Memory B cell (primary cell): ENCODE results near the gene UGT1A10.
A peak's percentile ranks its signal among the peaks of the same experiment; 100 is the strongest.
"Not testable (repeated sequence)": the region's sequence is repeated elsewhere in the genome, so short reads cannot be mapped to it uniquely, and the experiment has no call there.

Source experiments
- ATAC-seq: fragments of 150-1000 bp; cut with Tn5 transposase; 2 replicates; pipeline ENCODE4 v1.10.0; 2021; ENCODE audit warnings: low read depth, mild to moderate bottlenecking, moderate library complexity
- DNase-seq, 2 donors: peaks; one replicate each; pipeline ENCODE4 v3.0.0; 2022; ENCODE audit warnings: low spot score in 2 of 2
- H3K27ac Mint-ChIP-seq: one replicate; pipeline ENCODE4 v1.8.0; 2022; ENCODE audit warnings: mild to moderate bottlenecking, moderate library complexity, mixed read lengths
- H3K27me3 Mint-ChIP-seq: one replicate; pipeline ENCODE4 v1.8.0; 2022; ENCODE audit warnings: mixed read lengths
- H3K36me3 Mint-ChIP-seq: one replicate; pipeline ENCODE4 v1.8.0; 2022; ENCODE audit warnings: mild to moderate bottlenecking, mixed read lengths
- H3K4me1 Mint-ChIP-seq: one replicate; pipeline ENCODE4 v1.8.0; 2022; ENCODE audit warnings: mixed read lengths
- H3K4me3 Mint-ChIP-seq: one replicate; pipeline ENCODE4 v1.8.0; 2022; ENCODE audit warnings: mild to moderate bottlenecking, moderate library complexity, mixed read lengths
- H3K9me3 Mint-ChIP-seq: one replicate; pipeline ENCODE4 v1.8.0; 2022; ENCODE audit warnings: mixed read lengths

The UGT1A10 gene

DNA sequence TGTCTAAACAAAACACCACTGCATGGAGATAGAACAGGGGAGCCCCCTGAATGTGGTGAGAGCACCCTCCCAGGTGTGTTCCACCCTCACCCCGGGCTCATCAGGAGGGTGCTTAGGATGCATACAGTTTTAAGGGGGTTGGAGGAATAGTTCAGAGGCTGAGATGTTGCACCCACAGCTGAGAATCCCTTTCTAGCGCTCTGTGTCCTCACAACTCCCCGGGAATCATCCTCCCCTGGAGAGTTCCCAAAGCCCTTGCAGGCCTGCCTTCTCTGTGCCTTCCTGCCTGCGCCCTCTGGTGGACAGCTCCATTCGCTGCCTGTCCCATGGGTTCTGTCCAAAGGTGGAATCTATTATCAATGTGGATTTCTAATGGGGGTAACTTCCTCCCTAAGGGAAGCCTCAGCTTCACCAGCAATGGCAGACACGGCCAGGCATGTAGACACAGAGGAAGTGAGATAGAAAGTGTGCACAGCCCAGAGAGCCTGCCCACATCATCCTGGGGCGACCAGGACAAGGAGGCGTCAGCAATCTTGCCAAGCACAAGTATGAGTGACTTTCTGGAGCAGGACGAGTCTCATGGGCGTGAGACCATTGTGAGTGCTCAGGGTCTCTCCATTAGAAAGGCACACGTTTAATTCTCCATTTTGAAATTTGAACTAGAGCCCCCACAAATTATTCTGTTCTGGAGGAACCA, 75.2 kb downstream of the UGT1A10 start:
- peaks cover 16% of the 10 kb centered on the region for H3K27me3 Mint-ChIP-seq
- no peak overlapping the region for H3K27ac Mint-ChIP-seq
- no peaks in the 10 kb centered on the region for H3K9me3 Mint-ChIP-seq
- peak; percentile 76 for ATAC-seq
- H3K36me3 Mint-ChIP-seq: no peaks in the 10 kb centered on the region
- H3K4me1 Mint-ChIP-seq: peaks cover 6% of the 10 kb centered on the region
- DNase-seq: peak; percentile 64 to 71
- no peak overlapping the region for H3K4me3 Mint-ChIP-seq

DNA sequence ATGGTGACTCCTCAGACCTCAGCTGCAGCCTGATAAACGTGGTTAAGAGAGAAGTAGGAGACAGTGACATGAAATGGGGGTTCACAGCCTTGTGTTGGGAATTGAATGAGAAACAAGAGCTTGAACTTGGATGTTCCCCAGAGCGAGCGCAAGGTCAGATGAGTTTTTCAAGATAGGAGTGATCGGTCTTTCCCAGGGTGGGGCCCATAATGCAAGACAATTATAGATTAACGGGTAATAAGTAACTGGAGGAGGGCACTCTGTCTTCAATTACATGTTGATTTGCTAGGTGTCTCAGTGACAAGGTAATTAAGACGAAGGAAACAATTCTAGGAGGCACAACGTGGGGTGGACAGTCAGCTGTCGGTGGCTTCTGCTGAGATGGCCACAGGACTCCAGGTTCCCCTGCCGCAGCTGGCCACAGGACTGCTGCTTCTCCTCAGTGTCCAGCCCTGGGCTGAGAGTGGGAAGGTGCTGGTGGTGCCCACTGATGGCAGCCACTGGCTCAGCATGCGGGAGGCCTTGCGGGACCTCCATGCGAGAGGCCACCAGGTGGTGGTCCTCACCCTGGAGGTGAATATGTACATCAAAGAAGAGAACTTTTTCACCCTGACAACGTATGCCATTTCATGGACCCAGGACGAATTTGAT, 76.5 kb downstream of the UGT1A10 start, which contains the start of gene UGT1A5:
Gene UGT1A5 (plus strand): TSS at position 297 of the 651 bp plus-strand sequence. CDS start 85 bp downstream, at position 382.
- DNase-seq: no peak
- H3K27me3 Mint-ChIP-seq: peaks cover 14% of the 10 kb centered on the region

DNA sequence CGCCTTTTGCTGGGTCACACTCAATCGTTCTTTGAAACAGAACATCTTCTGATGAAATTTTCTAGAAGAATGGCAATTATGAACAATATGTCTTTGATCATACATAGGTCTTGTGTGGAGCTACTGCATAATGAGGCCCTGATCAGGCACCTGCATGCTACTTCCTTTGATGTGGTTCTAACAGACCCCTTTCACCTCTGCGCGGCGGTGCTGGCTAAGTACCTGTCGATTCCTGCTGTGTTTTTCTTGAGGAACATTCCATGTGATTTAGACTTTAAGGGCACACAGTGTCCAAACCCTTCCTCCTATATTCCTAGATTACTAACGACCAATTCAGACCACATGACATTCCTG, 77.0 kb downstream of the UGT1A10 start:
- ATAC-seq (no peak), DNase-seq (no peak)
- Mint-ChIP-seq H3K4me1 (peaks cover 6% of the 10 kb centered on the region), H3K36me3 (no peaks in the 10 kb centered on the region), H3K27ac (no peak overlapping the region), H3K4me3 (no peak overlapping the region), H3K9me3 (no peaks in the 10 kb centered on the region), H3K27me3 (peaks cover 16% of the 10 kb centered on the region)

More for the DNA sequence above, 76.5 kb downstream of the UGT1A10 start, which contains the start of gene UGT1A5:
- H3K27ac Mint-ChIP-seq: no peak within 1 kb of the TSS
- no peaks in the 10 kb centered on the region for H3K36me3 Mint-ChIP-seq
- H3K4me1 Mint-ChIP-seq: peaks cover 6% of the 10 kb centered on the region
- no peak within 1 kb of the TSS for H3K4me3 Mint-ChIP-seq
- ATAC-seq: no peak
- H3K9me3 Mint-ChIP-seq: no peaks in the 10 kb centered on the region

DNA sequence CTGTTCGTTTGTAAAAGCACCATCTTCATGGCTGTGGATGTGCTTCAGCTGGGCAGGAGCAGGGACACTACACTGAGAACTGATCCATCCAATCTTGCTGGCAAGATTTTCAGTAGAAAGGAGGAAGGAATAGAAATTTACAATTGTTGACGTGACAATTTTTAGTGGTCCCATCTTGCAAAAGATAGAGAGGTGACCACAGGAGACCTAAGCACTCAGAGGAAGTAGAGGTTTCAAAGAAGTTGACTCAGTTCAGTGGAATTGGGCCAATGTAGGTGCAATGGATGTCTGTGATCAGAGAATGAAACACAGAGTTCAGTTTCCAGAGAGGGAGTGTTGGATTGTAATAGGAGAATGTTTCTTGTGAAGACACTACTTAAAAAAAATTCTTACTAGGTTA, 77.9 kb downstream of the UGT1A10 start:
- H3K36me3 Mint-ChIP-seq: no peaks in the 10 kb centered on the region
- peaks cover 16% of the 10 kb centered on the region for H3K27me3 Mint-ChIP-seq
- H3K4me1 Mint-ChIP-seq: peaks cover 6% of the 10 kb centered on the region
- ATAC-seq (no peak), DNase-seq (no peak)
- no peak overlapping the region for H3K4me3 Mint-ChIP-seq
- no peak overlapping the region for H3K27ac Mint-ChIP-seq
- H3K9me3 Mint-ChIP-seq: no peaks in the 10 kb centered on the region

DNA sequence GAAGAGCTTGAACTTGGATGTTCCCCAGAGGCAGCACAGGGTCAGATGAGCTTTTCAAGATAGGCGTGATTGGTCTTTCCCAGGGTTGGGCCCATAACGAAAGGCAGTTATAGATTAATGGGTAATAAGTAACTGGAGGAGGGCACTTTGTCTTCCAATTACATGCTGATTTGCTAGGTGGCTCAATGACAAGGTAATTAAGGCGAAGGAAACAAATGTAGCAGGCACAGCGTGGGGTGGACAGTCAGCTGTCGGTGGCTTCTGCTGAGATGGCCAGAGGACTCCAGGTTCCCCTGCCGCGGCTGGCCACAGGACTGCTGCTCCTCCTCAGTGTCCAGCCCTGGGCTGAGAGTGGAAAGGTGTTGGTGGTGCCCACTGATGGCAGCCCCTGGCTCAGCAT, 82.3 kb downstream of the UGT1A10 start, which contains the start of gene UGT1A4:
Gene UGT1A4 (plus strand): TSS at position 185 of the 400 bp plus-strand sequence. CDS start 85 bp downstream, at position 270.
- DNase-seq: no peak
- Mint-ChIP-seq H3K36me3 (no peaks in the 10 kb centered on the region), H3K4me1 (no peaks in the 10 kb centered on the region), H3K27me3 (peaks cover 14% of the 10 kb centered on the region), H3K27ac (no peak within 1 kb of the TSS), H3K4me3 (no peak within 1 kb of the TSS), H3K9me3 (no peaks in the 10 kb centered on the region)
- no peak for ATAC-seq

DNA sequence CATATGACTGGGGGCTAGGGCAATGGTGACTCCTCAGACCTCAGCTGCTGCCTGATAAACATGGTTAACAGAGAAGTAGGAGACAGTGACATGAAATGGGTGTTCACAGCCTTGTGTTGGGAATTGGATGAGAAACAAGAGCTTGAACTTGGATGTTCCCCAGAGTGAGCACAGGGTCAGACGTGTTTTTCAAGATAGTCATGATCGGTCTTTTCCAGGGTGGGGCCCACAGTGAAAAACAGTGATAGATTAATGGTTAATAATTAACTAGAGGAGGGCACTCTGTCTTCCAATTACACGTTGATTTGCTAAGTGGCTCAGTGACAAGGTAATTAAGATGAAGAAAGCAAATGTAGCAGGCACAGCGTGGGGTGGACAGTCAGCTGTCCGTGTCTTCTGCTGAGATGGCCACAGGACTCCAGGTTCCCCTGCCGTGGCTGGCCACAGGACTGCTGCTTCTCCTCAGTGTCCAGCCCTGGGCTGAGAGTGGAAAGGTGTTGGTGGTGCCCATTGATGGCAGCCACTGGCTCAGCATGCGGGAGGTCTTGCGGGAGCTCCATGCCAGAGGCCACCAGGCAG, 92.6 kb downstream of the UGT1A10 start, which contains the start of gene UGT1A3:
Gene UGT1A3 (plus strand): TSS at position 320 of the 579 bp plus-strand sequence. CDS start 85 bp downstream, at position 405.
- Mint-ChIP-seq H3K36me3 (no peaks in the 10 kb centered on the region), H3K4me3 (no peak within 1 kb of the TSS), H3K27ac (no peak within 1 kb of the TSS), H3K27me3 (peaks cover 16% of the 10 kb centered on the region), H3K4me1 (no peaks in the 10 kb centered on the region), H3K9me3 (no peaks in the 10 kb centered on the region)
- DNase-seq (no peak), ATAC-seq (no peak)

DNA sequence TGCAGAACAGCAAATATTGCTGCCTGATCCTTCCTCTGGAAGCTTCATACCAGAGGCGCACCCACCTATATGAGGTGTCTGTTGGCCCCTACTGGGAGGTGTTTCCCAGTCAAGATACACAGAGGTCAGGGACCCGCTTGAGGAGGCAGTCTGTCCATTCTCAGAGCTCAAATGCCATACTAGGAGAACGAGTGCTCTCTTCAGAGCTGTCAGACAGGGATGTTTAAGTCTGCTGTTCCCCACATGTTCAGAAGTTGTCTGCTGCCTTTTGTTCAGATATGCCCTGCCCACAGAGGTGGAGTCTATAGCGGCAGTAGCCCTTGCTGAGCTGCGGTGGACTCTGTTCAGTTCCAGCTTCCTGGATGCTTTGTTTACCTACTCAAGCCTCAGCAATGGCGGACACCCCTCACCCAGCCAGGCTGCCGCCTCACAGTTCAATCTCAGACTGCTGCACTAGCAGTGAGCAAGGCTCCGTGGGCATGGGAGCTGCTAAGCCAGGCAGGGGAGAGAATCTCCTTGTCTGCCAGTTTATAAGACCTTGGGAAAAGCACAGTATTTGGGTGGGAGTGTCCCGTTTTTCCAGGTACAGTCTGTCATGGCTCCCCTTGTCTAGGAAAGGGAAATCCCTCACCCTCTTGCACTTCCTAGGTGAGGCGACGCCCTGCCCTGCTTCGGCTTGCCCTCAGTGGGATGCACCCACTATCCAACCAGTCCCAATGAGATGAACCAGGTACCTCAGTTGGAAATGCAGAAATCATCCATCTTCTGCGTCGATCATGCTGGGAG, 100.8 kb downstream of the UGT1A10 start:
- not testable (repeated sequence) for ATAC-seq, H3K36me3 Mint-ChIP-seq, H3K9me3 Mint-ChIP-seq, DNase-seq, H3K4me3 Mint-ChIP-seq, H3K4me1 Mint-ChIP-seq, H3K27ac Mint-ChIP-seq
- peaks cover 28% of the 10 kb centered on the region for H3K27me3 Mint-ChIP-seq

DNA sequence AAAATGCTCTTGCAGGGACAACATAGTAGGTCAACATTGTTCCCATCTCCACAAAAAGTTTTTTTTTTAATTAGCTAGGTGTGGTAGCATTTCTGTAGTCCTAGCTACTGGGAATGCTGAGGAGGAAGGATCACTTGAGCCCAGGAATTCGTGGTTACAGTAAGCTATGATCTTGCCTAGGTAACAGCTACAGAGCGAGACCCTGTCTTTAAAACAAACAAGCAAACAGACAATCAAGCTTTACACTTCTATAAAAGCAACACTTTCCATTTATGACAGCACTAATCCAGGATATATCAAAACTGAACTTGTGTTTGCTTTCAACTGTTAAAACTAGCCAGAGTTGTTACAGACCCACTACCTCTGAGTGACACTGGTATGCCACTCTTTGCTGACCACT, 104.6 kb downstream of the UGT1A10 start:
- Mint-ChIP-seq H3K36me3 (no peaks in the 10 kb centered on the region), H3K9me3 (no peaks in the 10 kb centered on the region), H3K27ac (no peak overlapping the region), H3K27me3 (peaks cover 25% of the 10 kb centered on the region), H3K4me1 (no peaks in the 10 kb centered on the region), H3K4me3 (no peak overlapping the region)
- ATAC-seq: no peak
- no peak for DNase-seq

DNA sequence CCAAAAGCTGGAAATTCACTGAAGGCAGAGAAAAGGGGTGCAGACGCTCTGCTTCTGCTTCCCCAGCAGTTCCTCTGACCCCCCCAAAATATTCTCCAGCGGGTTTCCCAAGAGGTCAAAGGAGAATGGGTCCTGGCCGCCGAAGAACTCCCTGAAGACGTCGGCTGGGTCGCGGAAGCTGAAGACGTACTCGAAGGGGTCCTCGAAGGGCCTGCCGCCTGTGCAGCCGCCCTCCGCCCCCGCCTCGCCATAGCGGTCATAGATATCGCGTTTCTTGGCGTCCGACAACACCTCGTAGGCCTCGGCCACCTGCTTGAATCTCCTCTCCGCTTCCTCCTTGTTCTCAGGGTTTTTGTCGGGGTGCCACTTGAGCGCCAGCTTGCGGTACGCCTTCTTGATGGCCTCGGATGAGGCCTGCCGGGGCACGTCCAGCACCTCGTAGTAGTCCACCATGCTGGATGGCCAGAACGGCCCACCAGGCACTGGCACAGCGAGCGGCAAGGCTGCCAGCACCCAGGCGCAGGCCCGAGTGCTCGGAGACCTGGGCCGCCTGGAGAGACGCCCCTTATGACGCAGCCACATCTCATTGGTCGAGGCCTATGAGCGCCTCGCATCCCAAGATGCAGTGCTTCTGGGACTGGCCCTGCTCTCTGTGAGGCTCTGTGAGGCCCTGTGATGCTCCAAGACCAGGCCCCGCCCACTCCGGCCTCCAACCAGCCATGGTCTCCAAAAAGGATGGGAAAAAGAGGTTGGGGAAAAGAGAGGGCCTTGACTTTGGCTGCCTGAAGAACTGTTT, 107.4 kb downstream of the UGT1A10 start:
- ATAC-seq: no peak
- Mint-ChIP-seq H3K27ac (no peak overlapping the region), H3K9me3 (no peaks in the 10 kb centered on the region), H3K4me1 (no peaks in the 10 kb centered on the region), H3K36me3 (no peaks in the 10 kb centered on the region), H3K4me3 (no peak overlapping the region), H3K27me3 (peaks cover 28% of the 10 kb centered on the region)
- DNase-seq: no peak

DNA sequence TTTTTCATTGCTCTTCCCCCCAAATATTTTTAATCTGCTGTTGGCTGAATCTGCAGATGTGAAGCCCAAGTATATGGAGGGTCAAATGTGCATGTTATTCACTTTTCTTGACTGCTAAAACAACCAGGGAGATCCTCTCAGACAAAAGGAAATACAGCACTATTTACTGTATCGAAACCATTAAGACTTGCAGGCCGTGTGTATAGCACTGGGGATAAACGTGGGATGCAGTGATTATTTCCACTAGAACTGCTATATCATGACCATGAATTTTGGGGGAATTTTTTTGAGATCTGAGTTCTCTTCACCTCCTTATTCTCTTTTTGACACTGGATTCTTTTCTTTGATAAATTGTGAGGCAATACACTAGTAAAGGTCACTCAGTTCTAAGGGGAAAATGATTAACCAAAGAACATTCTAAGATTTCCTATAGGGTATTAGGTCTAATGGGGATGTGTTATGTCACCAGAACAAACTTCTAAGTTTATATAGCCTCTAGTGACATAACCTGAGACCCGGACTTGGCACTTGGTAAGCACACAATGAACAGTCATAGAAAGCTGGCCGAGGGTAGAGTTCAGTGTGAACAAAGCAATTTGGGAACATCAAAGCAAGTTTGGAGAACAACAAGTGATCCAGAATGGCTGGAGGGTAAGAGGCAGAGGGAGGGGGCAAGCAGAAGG, 109.0 kb downstream of the UGT1A10 start:
- Mint-ChIP-seq H3K4me1 (no peaks in the 10 kb centered on the region), H3K27me3 (peaks cover 26% of the 10 kb centered on the region), H3K9me3 (peaks cover 5% of the 10 kb centered on the region), H3K36me3 (peaks cover 3% of the 10 kb centered on the region), H3K4me3 (no peak overlapping the region), H3K27ac (no peak overlapping the region)
- no peak for ATAC-seq
- DNase-seq: no peak

DNA sequence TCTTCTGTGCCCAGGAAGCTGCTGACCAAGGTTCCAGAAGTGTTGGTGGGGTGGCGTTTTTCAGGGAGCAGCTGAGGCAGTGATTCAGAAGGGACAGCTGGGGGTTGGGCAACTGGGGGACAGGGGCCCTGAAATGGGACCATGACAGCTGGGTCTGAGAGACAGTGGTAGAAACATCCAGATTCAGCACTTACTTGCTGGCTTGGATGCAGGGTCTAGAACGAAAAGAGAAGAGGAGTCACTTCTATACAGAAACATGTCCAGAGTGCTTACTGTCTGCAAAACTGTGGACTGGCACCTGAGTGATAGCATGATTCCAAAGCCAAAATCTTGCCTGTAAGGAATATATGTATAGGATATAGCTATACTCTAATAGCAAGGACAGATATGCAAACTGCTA, 109.6 kb downstream of the UGT1A10 start:
- not testable (repeated sequence) for H3K36me3 Mint-ChIP-seq, H3K27ac Mint-ChIP-seq, H3K4me3 Mint-ChIP-seq, H3K4me1 Mint-ChIP-seq, ATAC-seq, H3K9me3 Mint-ChIP-seq, DNase-seq
- H3K27me3 Mint-ChIP-seq: peaks cover 26% of the 10 kb centered on the region

DNA sequence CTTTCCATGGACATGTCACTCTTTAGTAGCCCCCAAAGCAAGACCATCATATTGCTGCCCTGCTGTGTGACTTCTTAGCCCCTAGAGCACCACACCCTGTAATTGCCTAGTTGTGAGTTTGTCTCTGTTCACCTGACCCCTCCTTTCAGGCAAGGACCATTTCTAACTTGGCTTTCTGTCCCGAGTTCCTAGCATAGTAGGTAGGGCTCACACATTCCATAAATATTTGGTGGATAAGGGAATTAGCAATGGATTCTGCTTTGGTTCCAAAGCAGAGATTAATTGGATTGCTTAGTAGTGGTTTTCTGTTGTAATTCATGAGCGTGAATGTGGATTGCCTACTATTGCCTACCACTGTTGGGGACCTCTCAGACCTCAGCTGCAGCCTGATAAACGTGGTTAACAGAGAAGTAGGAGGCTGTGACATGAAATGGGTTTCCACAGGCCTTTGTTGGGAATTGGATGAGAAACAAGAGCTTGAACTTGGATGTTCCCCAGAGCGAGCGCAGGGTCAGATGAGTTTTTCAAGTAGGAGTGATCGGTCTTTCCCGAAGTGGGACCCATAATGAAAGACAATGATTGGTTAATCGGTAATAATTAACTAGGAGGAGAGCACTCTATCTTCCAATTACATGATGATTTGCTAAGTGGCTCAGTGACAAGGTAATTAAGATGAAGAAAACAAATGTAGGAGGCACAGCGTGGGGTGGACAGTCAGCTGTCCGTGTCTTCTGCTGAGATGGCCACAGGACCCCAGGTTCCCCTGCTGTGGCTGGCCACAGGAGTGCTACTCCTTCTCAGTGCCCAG, 110.4 kb downstream of the UGT1A10 start:
- Mint-ChIP-seq H3K36me3 (peaks cover 5% of the 10 kb centered on the region), H3K4me1 (no peaks in the 10 kb centered on the region), H3K4me3 (no peak overlapping the region), H3K9me3 (peaks cover 9% of the 10 kb centered on the region), H3K27ac (no peak overlapping the region), H3K27me3 (peaks cover 23% of the 10 kb centered on the region)
- DNase-seq (no peak), ATAC-seq (no peak)
